K562 (cell line): ENCODE results near the gene TMEM156. TPM values are rescaled to one million over a fixed set of nuclear protein-coding genes. Genes with fewer than 3 reads are reported as not detected.

Experiments
- ATAC-seq: fragments of 200-7000 bp; cut with Tn5 transposase; 3 replicates; pipeline ENCODE4 v1.9.1; 2020; ENCODE audit warnings: moderate library complexity
- BruUV-seq: library from RNA; stranded (reverse); fragments of 400-500 nt; replicated peaks from 2 replicates; lab custom pipeline; 2021; lab: Mats Ljungman, UMichigan
- CTCF ChIA-PET: fragments of 300-600 bp; formaldehyde crosslinking; extraction: SDS; loops from one replicate; lab custom pipeline; 2021; ENCODE audit warnings: low intra/inter-chr PET ratio; lab: Yijun Ruan, JAX
- POLR2A ChIA-PET: fragments of 300-600, 350-650 bp; sonication (Branson Sonifier 250); formaldehyde crosslinking; extraction: SDS; loops from one replicate; lab custom pipeline; 2021; ENCODE audit warnings: antibody characterized with exemption, inconsistent platforms; lab: Yijun Ruan, JAX
- DNase-seq, 4 experiments: peaks; one replicate each; pipeline versions ENCODE4 v3.0.0 to v3.0.0-alpha.2; 2011 to 2018; ENCODE audit warnings: low spot score in 3 of 4, mixed read lengths in 3 of 4; ENCODE audit errors: extremely low read depth in 1 of 4
- FAIRE-seq: peaks from 2 replicates; lab custom pipeline; 2011; peaks lifted over from hg19 to GRCh38; lab: Jason Lieb, UNC
- H2AFZ ChIP-seq: 2 replicates; pipeline ENCODE4 v1.6.0; 2011; ENCODE audit warnings: low read depth, low read length, control low read depth, inconsistent platforms
- H3K27ac ChIP-seq: fragments of 200-600 bp; 3 replicates; pipeline ENCODE4 v1.8.0; 2011; ENCODE audit warnings: low read depth, mild to moderate bottlenecking, control low read depth, inconsistent platforms, low read length, moderate library complexity, mixed read lengths; ENCODE audit errors: extremely low read depth
- H3K27me3 ChIP-seq, 2 experiments: fragments of 300-600 bp in 1 of 2; 2 replicates in 1 of 2; 3 replicates in 1 of 2; pipeline versions ENCODE4 v1.6.0 to v1.8.0; 2011; ENCODE audit warnings: inconsistent platforms in 2 of 2, low read length in 2 of 2, mild to moderate bottlenecking in 1 of 2, mixed read lengths in 1 of 2, moderate library complexity in 1 of 2; ENCODE audit not compliant: control insufficient read depth in 2 of 2, insufficient read depth in 2 of 2
- H3K36me3 ChIP-seq: fragments of 300-600 bp; 3 replicates; pipeline ENCODE4 v1.8.0; 2011; ENCODE audit warnings: mild to moderate bottlenecking, low read length, inconsistent platforms; ENCODE audit not compliant: control insufficient read depth, insufficient read depth
- H3K4me1 ChIP-seq, 2 experiments: fragments of 200-600 bp in 1 of 2; replicated peaks in 1 of 2; 2 replicates in 1 of 2; 3 replicates in 1 of 2; pipeline versions ENCODE4 v1.5.1 to v1.8.0; 2011; ENCODE audit warnings: inconsistent platforms in 2 of 2, low read length in 2 of 2, mild to moderate bottlenecking in 1 of 2, mixed read lengths in 1 of 2, moderate library complexity in 1 of 2; ENCODE audit not compliant: control insufficient read depth in 2 of 2, insufficient read depth in 2 of 2
- H3K4me2 ChIP-seq: 2 replicates; pipeline ENCODE4 v1.6.1; 2011; ENCODE audit warnings: low read length, control low read depth, inconsistent platforms, mixed read lengths; ENCODE audit not compliant: insufficient read depth
- H3K4me3 ChIP-seq: fragments of 200-600 bp; sonication (generic), shearing (Covaris generic); 2 replicates; pipeline ENCODE4 v1.5.1; 2016; ENCODE audit warnings: control low read depth, inconsistent platforms
- H3K79me2 ChIP-seq: fragments of 200-600 bp; 3 replicates; pipeline ENCODE4 v1.8.0; 2011; ENCODE audit warnings: low read length, inconsistent platforms; ENCODE audit not compliant: control insufficient read depth, insufficient read depth
- H3K9ac ChIP-seq, 2 experiments: 2 replicates each; pipeline versions ENCODE4 v1.6.0 to v1.6.1; 2011; ENCODE audit warnings: low read depth in 2 of 2, low read length in 2 of 2, control low read depth in 1 of 2, inconsistent platforms in 1 of 2, mild to moderate bottlenecking in 1 of 2, mixed read lengths in 1 of 2; ENCODE audit not compliant: insufficient read depth in 1 of 2
- H3K9me1 ChIP-seq: one replicate; pipeline ENCODE4 v1.6.0; 2011; ENCODE audit warnings: inconsistent platforms, mild to moderate bottlenecking, low read length, moderate library complexity; ENCODE audit not compliant: control insufficient read depth, insufficient read depth
- H3K9me3 ChIP-seq: replicated peaks from 2 replicates; pipeline ENCODE4 v1.5.1; 2011; ENCODE audit warnings: low read depth, low read length, inconsistent platforms; ENCODE audit not compliant: control insufficient read depth, insufficient read depth
- H4K20me1 ChIP-seq: replicated peaks from 2 replicates; pipeline ENCODE4 v1.6.1; 2011; ENCODE audit warnings: low read length, inconsistent platforms, mixed read lengths; ENCODE audit not compliant: control insufficient read depth, insufficient read depth
- DNMT1 ChIP-seq: fragments of 450-650 bp; IDR thresholded peaks from 2 replicates; pipeline ENCODE4 v1.6.1; 2016; ENCODE audit warnings: antibody characterized with exemption, mild to moderate bottlenecking
- FIP1L1 ChIP-seq: fragments of 200-400 bp; formaldehyde crosslinking; IDR thresholded peaks from 2 replicates; pipeline ENCODE4 v1.6.1; 2018; ENCODE audit warnings: mild to moderate bottlenecking, low read depth, low read length; ENCODE audit not compliant: poor library complexity, severe bottlenecking
- FOSL1 ChIP-seq: fragments of 200-800 bp; sonication (Bioruptor generic); conservative IDR thresholded peaks from 2 replicates; pipeline ENCODE4 v1.6.1; 2016; ENCODE audit warnings: missing genetic modification characterization, missing compliant biosample characterization
- JUND ChIP-seq, 2 experiments: IDR thresholded peaks; 2 replicates in 1 of 2; 3 replicates in 1 of 2; pipeline ENCODE4 v1.6.1; 2011; ENCODE audit warnings: borderline replicate concordance in 2 of 2, low read depth in 2 of 2, low read length in 2 of 2, improper control_type of control experiment in 1 of 2, missing biosample characterization in 1 of 2, missing genetic modification characterization in 1 of 2, missing genetic modification reagents in 1 of 2
- MEIS2 ChIP-seq: fragments of 450-650 bp; IDR thresholded peaks from 2 replicates; pipeline ENCODE4 v1.6.1; 2014; ENCODE audit warnings: mild to moderate bottlenecking; ENCODE audit not compliant: partially characterized antibody
- NFE2 ChIP-seq: IDR thresholded peaks from 2 replicates; pipeline ENCODE4 v1.6.1; 2014; ENCODE audit warnings: antibody characterized with exemption, low read depth
- PCBP2 ChIP-seq: fragments of 200-400 bp; formaldehyde crosslinking; IDR thresholded peaks from 2 replicates; pipeline ENCODE4 v1.6.1; 2018; ENCODE audit warnings: low read length, low read depth, mild to moderate bottlenecking, moderate library complexity; ENCODE audit not compliant: poor library complexity, severe bottlenecking
- SAFB2 ChIP-seq: fragments of 200-400 bp; formaldehyde crosslinking; IDR thresholded peaks from 2 replicates; pipeline ENCODE4 v1.6.1; 2018; ENCODE audit warnings: borderline replicate concordance, low read length, low read depth, moderate library complexity; ENCODE audit not compliant: severe bottlenecking
- SREBF1 ChIP-seq: fragments of 150-350 bp; IDR thresholded peaks from 2 replicates; pipeline ENCODE4 v1.6.1; 2014; ENCODE audit warnings: antibody characterized with exemption, low read depth, low read length, borderline replicate concordance
- ZBED1 ChIP-seq: IDR thresholded peaks from 2 replicates; pipeline ENCODE4 v1.6.1; 2014
- WGBS: fragments of 100-300 bp; shearing (Covaris generic); methylation state at CpG from one replicate; pipeline ENCODE4 v1.1.6; 2016; ENCODE audit warnings: low coverage, mixed read lengths; ENCODE audit not compliant: insufficient coverage; ENCODE audit errors: missing lambda C conversion rate; 5-methylcytosine and 5-hydroxymethylcytosine counted together
- in situ Hi-C: fragments of 300-500 bp; cut with MboI; formaldehyde crosslinking; loops from 4 replicates; pipeline ENCODE4 v1.15.0; 2018; ENCODE audit warnings: inconsistent platforms, mixed read lengths
- intact Hi-C: fragments of 100-400 bp; cut with micrococcal nuclease; formaldehyde crosslinking; loops from 2 replicates; pipeline ENCODE4 v1.14.2; 2022
- polyA plus RNA-seq, 8 experiments: library from polyadenylated mRNA; depleted of rRNA in 4 of 8; stranded (reverse) in 5 of 8; unstranded in 3 of 8; fragments of >200 nt; fragmentation: Nextera tagmentation in 2 of 8; fragmentation: Illumina TruSeq in 1 of 8; extraction: Ambion mirVana in 2 of 8; extraction: Trizol in 1 of 8; gene quantifications; 2 replicates each; pipeline versions ENCODE4 v1.2.1 to v1.2.3, GENCODE V29; 2011 to 2014; ENCODE audit warnings: inconsistent platforms in 1 of 8, missing spikeins in 1 of 8
- total RNA-seq, 7 experiments: library from RNA; depleted of rRNA in 6 of 7; stranded (reverse); fragments of >200 nt in 6 of 7; fragmentation: Illumina TruSeq in 2 of 7; extraction: Trizol in 2 of 7; gene quantifications; 2 replicates each; pipeline versions ENCODE4 v1.2.1 to v1.2.3, GENCODE V29; 2011 to 2021; ENCODE audit warnings: low replicate concordance in 1 of 7

Gene TMEM156
- total and polyA plus RNA-seq, 9 of the 15 experiments (the other 6 are each of a cell fraction or from before 2014, with no cell fraction given): 3.5 to 9.6 (median 6.4) TPM

GRCh38 chr4:38948551-38948950 is 83.7 kb downstream of the TMEM156 start:
- Histone ChIP-seq H3K4me3 (no peak overlapping the region), H3K27ac (no peak overlapping the region), H3K9me3 (no peaks in the 10 kb centered on the region), H2AFZ (no peak overlapping the region), H3K9me1 (no peaks in the 10 kb centered on the region), H3K79me2 (no peaks in the 10 kb centered on the region), H3K9ac (no peak overlapping the region), H3K36me3 (no peaks in the 10 kb centered on the region), H4K20me1 (no peaks in the 10 kb centered on the region), H3K4me2 (no peak overlapping the region), H3K27me3 (peaks cover 9 to 15% of the 10 kb centered on the region in 2 experiments; a peak in 3 of 5 replicates), H3K4me1 (no peaks in the 10 kb centered on the region)
- no TSS peak for BruUV-seq
- ChIA-PET CTCF (interaction anchor here (0.5 kb wide), 1 partner anchor 1371 kb away, joined by 3 read pairs; no protein-coding TSS in a partner anchor), POLR2A (interaction anchor here (1.1 to 2.5 kb wide), 2 partner anchors 10 to 67 kb away, joined by 3 to 8 read pairs; no protein-coding TSS in a partner anchor)
- 0 out of 2 replicates have a peak, but pooled peaks have one; percentile 40 for TF ChIP-seq FOSL1 (tag)
- no peak for TF ChIP-seq NFE2
- TF ChIP-seq JUND (IDR thresholded peaks at IDR 0.05; ENCODE audit: borderline replicate concordance, low read depth, low read length): no peak
- TF ChIP-seq JUND (tag; IDR thresholded peaks at IDR 0.05; ENCODE audit: borderline replicate concordance, low read depth, low read length): no peak
- TF ChIP-seq MEIS2: peak; percentile 4
- TF ChIP-seq ZBED1: no peak
- DNase-seq (no peak), FAIRE-seq (no peak), ATAC-seq (no peak)
- in situ Hi-C loops (no loop called here), intact Hi-C loops (no loop called here)
- WGBS: 14% methylated on average over 2 of the region's 2 CpGs

- intact Hi-C loops: no loop called here
- in situ Hi-C loops: no loop called here
- no peaks in the 10 kb centered on the region for H3K36me3 ChIP-seq
- H3K4me3 ChIP-seq: no peak overlapping the region
- 38% methylated on average over 3 of the region's 3 CpGs for WGBS
- no peak overlapping the region for H3K9ac ChIP-seq
- H3K79me2 ChIP-seq: no peaks in the 10 kb centered on the region
- DNase-seq: no peak
- POLR2A ChIA-PET: no interaction called here
- TF ChIP-seq PCBP2 (no peak), DNMT1 (no peak), FIP1L1 (no peak), SREBF1 (no peak), SAFB2 (no peak)
- TF ChIP-seq, all 486 proteins: peak for 0
- Histone ChIP-seq H3K4me1 (peaks cover 0 to 4% of the 10 kb centered on the region in 2 experiments; a peak in 1 of 5 replicates), H3K27ac (no peak overlapping the region), H3K27me3 (peaks cover 0 to 8% of the 10 kb centered on the region in 2 experiments; a peak in 2 of 5 replicates), H3K9me3 (no peaks in the 10 kb centered on the region), H3K9me1 (no peaks in the 10 kb centered on the region), H4K20me1 (no peaks in the 10 kb centered on the region), H3K4me2 (no peak overlapping the region), H2AFZ (no peak overlapping the region)
- CTCF ChIA-PET: no interaction called here
- BruUV-seq: no TSS peak
- FAIRE-seq (no peak), ATAC-seq (no peak)
These were observed 85.3 kb downstream of the TMEM156 start for GRCh38 chr4:38946919-38947318.
